Loucy (cell line): ENCODE measurements around the gene TENM4.

Experiments
- H2AFZ ChIP-seq: fragments of 200-600 bp; sonication (generic); 2 replicates; pipeline ENCODE4 v1.6.0; 2016; ENCODE audit warnings: antibody characterized with exemption, mild to moderate bottlenecking, low read length, moderate library complexity
- H3F3A ChIP-seq: fragments of 200-600 bp; 2 replicates; pipeline ENCODE4 v1.6.0; 2016; ENCODE audit warnings: antibody characterized with exemption, low read depth, mild to moderate bottlenecking
- H3K27me3 ChIP-seq: fragments of 200-600 bp; sonication (generic); 2 replicates; pipeline ENCODE4 v1.6.1; 2014; ENCODE audit warnings: low read length, mild to moderate bottlenecking; ENCODE audit not compliant: insufficient read depth, poor library complexity, severe bottlenecking
- H3K36me3 ChIP-seq: fragments of 200-600 bp; sonication (generic); 2 replicates; pipeline ENCODE4 v1.6.1; 2016; ENCODE audit warnings: low read length; ENCODE audit not compliant: insufficient read depth
- H3K4me1 ChIP-seq: fragments of 200-600 bp; sonication (generic); 2 replicates; pipeline ENCODE4 v1.5.1; 2014; ENCODE audit warnings: low read length, mild to moderate bottlenecking; ENCODE audit not compliant: insufficient read depth, poor library complexity, severe bottlenecking
- H3K4me2 ChIP-seq: fragments of 200-600 bp; sonication (generic); 2 replicates; pipeline ENCODE4 v1.6.0; 2014; ENCODE audit warnings: antibody characterized with exemption, low read length, low read depth, mild to moderate bottlenecking; ENCODE audit not compliant: poor library complexity, severe bottlenecking
- H3K4me3 ChIP-seq: fragments of 200-600 bp; sonication (generic); 2 replicates; pipeline ENCODE4 v1.5.1; 2014; ENCODE audit warnings: low read length, mild to moderate bottlenecking, mixed read lengths; ENCODE audit not compliant: poor library complexity, severe bottlenecking
- H3K79me2 ChIP-seq: fragments of 200-600 bp; sonication (generic); 2 replicates; pipeline ENCODE4 v1.6.1; 2014; ENCODE audit warnings: low read length; ENCODE audit not compliant: insufficient read depth
- H3K9ac ChIP-seq: fragments of 200-600 bp; sonication (generic); 2 replicates; pipeline ENCODE4 v1.6.0; 2014; ENCODE audit warnings: mild to moderate bottlenecking, low read depth, low read length, moderate library complexity; ENCODE audit not compliant: poor library complexity, severe bottlenecking
- H3K9me2 ChIP-seq: fragments of 200-600 bp; sonication (generic); replicated peaks from 2 replicates; pipeline ENCODE4 v1.6.1; 2016; ENCODE audit warnings: low read depth, low read length, mixed read lengths
- H3K9me3 ChIP-seq: fragments of 200-600 bp; sonication (generic); 2 replicates; pipeline ENCODE4 v1.6.1; 2014; ENCODE audit warnings: mild to moderate bottlenecking, antibody characterized with exemption, low read length, low read depth; ENCODE audit not compliant: insufficient read depth
- H4K20me1 ChIP-seq: fragments of 200-600 bp; sonication (generic); 2 replicates; pipeline ENCODE4 v1.6.0; 2014; ENCODE audit warnings: antibody characterized with exemption, low read length, mild to moderate bottlenecking; ENCODE audit not compliant: insufficient read depth, poor library complexity, severe bottlenecking
- CTCF ChIP-seq: fragments of 200-600 bp; sonication (generic); conservative IDR thresholded peaks from 2 replicates; pipeline ENCODE4 v1.5.1; 2014; ENCODE audit warnings: mild to moderate bottlenecking, antibody characterized with exemption, low read length
- EZH2phosphoT487 ChIP-seq: fragments of 200-600 bp; IDR thresholded peaks from 2 replicates; pipeline ENCODE4 v1.6.1; 2018; ENCODE audit warnings: antibody characterized with exemption, mild to moderate bottlenecking, moderate library complexity, borderline replicate concordance

The TENM4 gene

GRCh38 chr11:79082907-79083306, 357.9 kb downstream of the TENM4 start:
- Histone ChIP-seq H3K36me3 (no peaks in the 10 kb centered on the region), H2AFZ (no peak overlapping the region), H3K9ac (no peak overlapping the region), H3K79me2 (no peaks in the 10 kb centered on the region), H4K20me1 (no peaks in the 10 kb centered on the region), H3F3A (no peaks in the 10 kb centered on the region), H3K4me3 (no peak overlapping the region), H3K4me1 (no peaks in the 10 kb centered on the region), H3K9me3 (no peaks in the 10 kb centered on the region; the same call in 1 of the 2 replicates), H3K9me2 (no peaks in the 10 kb centered on the region), H3K4me2 (no peak overlapping the region), H3K27me3 (no peaks in the 10 kb centered on the region)
- TF ChIP-seq CTCF (no peak), EZH2phosphoT487 (no peak)

DNA sequence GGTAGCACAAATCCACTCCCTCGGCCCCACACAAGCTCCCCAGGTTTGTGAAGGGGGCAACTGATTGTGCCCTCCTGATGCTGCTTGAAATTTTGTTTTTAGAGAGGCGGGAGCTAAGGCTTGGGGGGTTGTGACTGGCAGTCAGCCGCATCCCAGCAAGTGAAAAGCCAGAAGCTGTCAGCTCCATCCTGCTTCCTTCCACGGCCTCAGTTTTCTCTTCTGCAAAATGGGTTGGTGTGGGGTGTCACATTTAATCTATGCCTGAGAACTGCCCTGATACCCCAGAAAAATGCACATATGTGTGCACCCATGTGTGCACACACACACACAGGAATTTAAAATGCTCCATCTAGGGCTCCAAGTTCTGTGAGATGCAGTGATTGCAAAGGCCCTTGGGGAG, 358.6 kb downstream of the TENM4 start:
- H3F3A ChIP-seq = no peaks in the 10 kb centered on the region
- no peak overlapping the region for H3K4me2 ChIP-seq
- no peak overlapping the region for H3K4me3 ChIP-seq
- no peak overlapping the region for H3K9ac ChIP-seq
- H3K27me3 ChIP-seq = no peaks in the 10 kb centered on the region
- no peaks in the 10 kb centered on the region for H3K9me2 ChIP-seq
- TF ChIP-seq EZH2phosphoT487 = no peak
- TF ChIP-seq CTCF = no peak
- no peak overlapping the region for H2AFZ ChIP-seq
- H3K79me2 ChIP-seq = no peaks in the 10 kb centered on the region
- H3K9me3 ChIP-seq = no peaks in the 10 kb centered on the region
- no peaks in the 10 kb centered on the region for H4K20me1 ChIP-seq
- H3K4me1 ChIP-seq = no peaks in the 10 kb centered on the region
- H3K36me3 ChIP-seq = no peaks in the 10 kb centered on the region

- H3K79me2 ChIP-seq = no peaks in the 10 kb centered on the region
- H4K20me1 ChIP-seq = no peaks in the 10 kb centered on the region
- no peaks in the 10 kb centered on the region for H3K27me3 ChIP-seq
These were observed 359.3 kb downstream of the TENM4 start for GRCh38 chr11:79081471-79082031.

More at GRCh38 chr11:79081471-79082031, 359.3 kb downstream of the TENM4 start:
- Histone ChIP-seq H2AFZ (no peak overlapping the region), H3F3A (no peaks in the 10 kb centered on the region), H3K9me3 (no peaks in the 10 kb centered on the region), H3K9me2 (no peaks in the 10 kb centered on the region), H3K9ac (no peak overlapping the region), H3K4me1 (no peaks in the 10 kb centered on the region), H3K4me3 (no peak overlapping the region), H3K4me2 (no peak overlapping the region), H3K36me3 (no peaks in the 10 kb centered on the region)
- no peak for TF ChIP-seq EZH2phosphoT487
- TF ChIP-seq CTCF = no peak
